MCF 10A (cell line): ENCODE measurements around the gene BAG5. TPM values are rescaled to one million over a fixed set of nuclear protein-coding genes. Genes with fewer than 3 reads are reported as not detected.
A peak's percentile ranks its signal among the peaks of the same experiment; 100 is the strongest.

ENCODE experiments used
- BruUV-seq: library from RNA; stranded (reverse); fragments of 400-500 nt; replicated peaks from 2 replicates; lab custom pipeline; 2021; lab: Mats Ljungman, UMichigan
- CTCF ChIA-PET: fragments of 300-600 bp; sonication (Branson Sonifier 250); formaldehyde crosslinking; extraction: SDS; loops from one replicate; lab custom pipeline; 2021; ENCODE audit warnings: antibody characterized with exemption, inconsistent platforms; lab: Yijun Ruan, JAX
- POLR2A ChIA-PET: fragments of 300-600, 350-650 bp; sonication (Branson Sonifier 250); formaldehyde crosslinking; extraction: SDS; loops from one replicate; lab custom pipeline; 2020; ENCODE audit warnings: antibody characterized with exemption, inconsistent platforms; lab: Yijun Ruan, JAX
- DNase-seq: peaks from one replicate; pipeline ENCODE4 v3.0.0-alpha.2; 2018; ENCODE audit not compliant: unreplicated experiment
- H3K27ac Mint-ChIP-seq: one replicate; pipeline ENCODE4 v1.8.0; 2022; ENCODE audit warnings: mild to moderate bottlenecking, low read depth, mixed read lengths; ENCODE audit not compliant: unreplicated experiment
- H3K27me3 Mint-ChIP-seq: one replicate; pipeline ENCODE4 v1.8.0; 2022; ENCODE audit warnings: mixed read lengths; ENCODE audit not compliant: insufficient read depth, unreplicated experiment
- H3K36me3 Mint-ChIP-seq: one replicate; pipeline ENCODE4 v1.8.0; 2022; ENCODE audit warnings: mild to moderate bottlenecking, moderate library complexity, mixed read lengths; ENCODE audit not compliant: insufficient read depth, unreplicated experiment
- H3K4me1 Mint-ChIP-seq: one replicate; pipeline ENCODE4 v1.8.0; 2022; ENCODE audit warnings: mixed read lengths; ENCODE audit not compliant: insufficient read depth, unreplicated experiment
- H3K4me3 Mint-ChIP-seq: one replicate; pipeline ENCODE4 v1.8.0; 2022; ENCODE audit warnings: mild to moderate bottlenecking, moderate library complexity, mixed read lengths; ENCODE audit not compliant: unreplicated experiment
- H3K9me3 Mint-ChIP-seq: one replicate; pipeline ENCODE4 v1.8.0; 2022; ENCODE audit warnings: mixed read lengths; ENCODE audit not compliant: unreplicated experiment
- CTCF ChIP-seq: fragments of 200-600 bp; IDR thresholded peaks from one replicate; pipeline ENCODE4 v1.8.0; 2022; ENCODE audit warnings: antibody characterized with exemption, mild to moderate bottlenecking; ENCODE audit not compliant: unreplicated experiment
- intact Hi-C: fragments of 100-400 bp; cut with micrococcal nuclease; formaldehyde crosslinking; loops from 2 replicates; pipeline ENCODE4 v1.14.1; 2022
- total RNA-seq: library from RNA; stranded (reverse); gene quantifications from 2 replicates; pipeline ENCODE4 v1.2.3, GENCODE V29; 2022

The BAG5 gene
- total RNA-seq, 1 experiment from 2014 or later: 30.9 TPM

GRCh38 chr14:103531421-103532215 is 30.8 kb downstream of the BAG5 start:
- Mint-ChIP-seq H3K9me3 (no peaks in the 10 kb centered on the region), H3K36me3 (peaks cover 22% of the 10 kb centered on the region), H3K27me3 (no peaks in the 10 kb centered on the region), H3K4me1 (peaks cover 8% of the 10 kb centered on the region), H3K27ac (no peak overlapping the region), H3K4me3 (no peak overlapping the region)
- DNase-seq: no peak
- no TSS peak for BruUV-seq
- CTCF ChIA-PET: interaction anchor here (0.7 to 5.5 kb wide), 4 partner anchors 9 to 16 kb away, joined by 3 to 34 read pairs (median 6); no protein-coding TSS in a partner anchor
- TF ChIP-seq CTCF: no peak
- intact Hi-C loops: no loop called here
- POLR2A ChIA-PET: interaction anchor here (3.6 to 3.8 kb wide), 2 partner anchors 21 to 27 kb away, joined by 14 to 19 read pairs; no protein-coding TSS in a partner anchor

- BruUV-seq: no TSS peak
- TF ChIP-seq CTCF: no peak
- Mint-ChIP-seq H3K27me3 (no peaks in the 10 kb centered on the region), H3K27ac (no peak overlapping the region), H3K4me1 (peaks cover 8% of the 10 kb centered on the region), H3K36me3 (peaks cover 25% of the 10 kb centered on the region), H3K9me3 (no peaks in the 10 kb centered on the region), H3K4me3 (no peak overlapping the region)
- no peak for DNase-seq
- CTCF ChIA-PET: interaction anchor here (0.6 to 5.5 kb wide), 5 partner anchors 9 to 469 kb away, joined by 3 to 34 read pairs (median 3); no protein-coding TSS in a partner anchor
- intact Hi-C loops: no loop called here
- POLR2A ChIA-PET: interaction anchor here (3.6 to 3.8 kb wide), 3 partner anchors 10 to 27 kb away, joined by 14 to 61 read pairs (median 19); no protein-coding TSS in a partner anchor
Observed at GRCh38 chr14:103530831-103531230, 31.6 kb downstream of the BAG5 start.

- CTCF ChIA-PET: interaction anchor here (0.6 to 5.5 kb wide), 7 partner anchors 9 to 470 kb away, joined by 3 to 34 read pairs (median 3); no protein-coding TSS in a partner anchor
- peaks cover 8% of the 10 kb centered on the region for H3K4me1 Mint-ChIP-seq
- BruUV-seq: no TSS peak
- intact Hi-C loops: no loop called here
- H3K36me3 Mint-ChIP-seq: peaks cover 25% of the 10 kb centered on the region
- H3K4me3 Mint-ChIP-seq: peak overlapping the region; percentile 90
- no peaks in the 10 kb centered on the region for H3K9me3 Mint-ChIP-seq
- no peaks in the 10 kb centered on the region for H3K27me3 Mint-ChIP-seq
- TF ChIP-seq CTCF: no peak
- POLR2A ChIA-PET: interaction anchor here (2.1 to 4.2 kb wide), 7 partner anchors 8 to 32 kb away, joined by 14 to 61 read pairs (median 21); partner anchors contain the start of genes BAG5 and COA8
- H3K27ac Mint-ChIP-seq: no peak overlapping the region
- DNase-seq: no peak
Observed at GRCh38 chr14:103530390-103530789, 32.1 kb downstream of the BAG5 start.
